Hematopoietic multipotent progenitor cell treated with erythropoietin and hydrocortisone succinate and interleukin-3 and kit ligand, for 6 days (in vitro differentiated cells): ENCODE results near the gene MICAL2.

Experiments
- DNase-seq: peaks from one replicate; pipeline ENCODE4 v3.0.0-alpha.2; 2015

The MICAL2 gene

DNA sequence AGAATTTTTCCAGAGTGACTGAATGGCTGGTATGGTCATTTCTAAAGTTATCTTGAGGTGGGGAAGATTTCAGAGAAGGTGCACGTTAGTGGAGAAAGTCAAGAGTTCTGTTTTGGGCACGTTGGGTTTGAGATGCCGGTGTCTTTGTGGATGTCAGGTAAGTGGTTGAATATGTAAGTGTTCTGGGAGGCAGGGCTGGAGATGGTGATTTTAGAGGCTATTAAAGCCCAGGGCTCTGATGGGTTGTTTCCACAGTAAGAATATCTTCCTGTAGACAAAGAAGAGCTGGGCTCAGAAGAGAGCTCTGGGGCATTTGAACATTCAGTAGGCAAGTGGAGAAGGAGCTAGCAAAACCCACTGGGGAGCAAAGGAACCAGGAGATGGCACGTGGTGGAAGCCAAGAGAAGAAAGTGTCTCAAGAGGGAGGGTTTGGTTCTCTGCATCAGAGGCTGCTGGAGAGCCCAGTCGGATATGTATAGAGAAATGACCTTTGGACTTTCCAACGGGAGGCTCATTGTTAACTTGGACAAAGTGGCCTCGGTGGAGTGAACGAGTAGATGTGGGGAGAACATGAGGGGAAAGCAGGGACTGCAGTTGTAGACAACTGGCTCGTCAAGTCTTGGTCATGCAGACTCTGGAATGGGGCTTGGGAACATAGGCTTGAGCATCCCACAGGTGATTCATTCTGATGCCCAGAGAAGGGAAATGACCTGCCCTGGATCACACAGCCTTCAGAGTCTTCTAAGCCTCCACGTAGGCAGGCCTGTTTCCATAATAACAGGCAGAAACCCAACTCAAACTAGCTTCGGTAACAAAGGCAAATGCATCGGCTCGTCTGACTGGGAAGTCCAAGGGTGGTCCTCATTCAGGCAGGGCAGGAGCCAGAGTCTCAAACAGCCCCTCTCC, 168.6 kb downstream of the MICAL2 start:
- DNase-seq = no peak

DNA sequence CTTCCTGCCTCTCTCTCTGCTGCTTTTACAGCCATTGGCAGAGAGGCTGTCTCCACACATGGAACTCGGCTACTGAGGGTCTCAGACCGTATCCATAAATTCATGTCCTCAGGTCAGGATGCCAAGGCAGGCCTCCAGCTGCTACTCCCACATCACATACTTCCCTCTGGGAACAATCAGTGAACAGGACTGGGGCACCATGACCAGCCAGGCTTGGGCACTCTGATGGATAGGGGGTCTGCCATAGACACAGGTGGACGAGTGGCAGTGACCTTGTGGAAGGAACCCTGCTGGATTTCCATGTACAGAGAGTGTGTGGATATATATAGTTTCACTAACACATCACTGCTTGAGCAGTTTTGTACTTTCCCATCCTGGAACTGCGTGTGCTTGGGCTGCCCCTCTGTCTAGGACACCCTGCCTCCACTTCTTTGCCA, 169.3 kb downstream of the MICAL2 start:
- no peak for DNase-seq

DNA sequence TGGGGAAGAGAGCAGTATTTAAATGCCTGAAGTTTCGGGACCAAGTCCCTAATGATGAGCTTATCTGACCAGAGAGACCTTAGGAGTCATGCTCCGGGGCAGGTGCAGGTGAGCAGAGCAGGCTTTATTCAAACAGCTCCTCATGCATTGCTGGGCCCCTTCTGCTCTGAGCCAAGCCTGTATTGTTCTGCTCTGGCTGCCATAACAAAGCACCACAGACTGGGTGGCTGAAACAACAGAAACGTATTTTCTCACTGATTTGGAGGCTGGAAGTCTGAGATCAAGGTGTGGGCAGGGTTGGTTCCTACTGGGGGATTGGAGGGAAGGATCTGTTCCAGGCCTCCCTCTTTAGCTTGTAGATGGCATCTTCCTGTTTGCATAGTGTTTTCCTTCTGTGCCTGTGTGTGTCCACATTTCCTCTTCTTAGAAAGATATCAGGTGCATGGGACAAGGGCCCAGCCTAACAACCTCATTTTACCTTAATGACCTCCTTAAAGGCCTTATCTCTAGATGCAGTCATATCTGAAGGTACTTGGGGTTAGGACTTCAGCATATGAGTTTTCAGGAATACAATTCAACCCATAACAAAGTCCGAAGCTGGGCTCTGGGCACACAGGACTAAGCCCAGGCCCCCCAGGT, 169.9 kb downstream of the MICAL2 start:
- DNase-seq = no peak

DNA sequence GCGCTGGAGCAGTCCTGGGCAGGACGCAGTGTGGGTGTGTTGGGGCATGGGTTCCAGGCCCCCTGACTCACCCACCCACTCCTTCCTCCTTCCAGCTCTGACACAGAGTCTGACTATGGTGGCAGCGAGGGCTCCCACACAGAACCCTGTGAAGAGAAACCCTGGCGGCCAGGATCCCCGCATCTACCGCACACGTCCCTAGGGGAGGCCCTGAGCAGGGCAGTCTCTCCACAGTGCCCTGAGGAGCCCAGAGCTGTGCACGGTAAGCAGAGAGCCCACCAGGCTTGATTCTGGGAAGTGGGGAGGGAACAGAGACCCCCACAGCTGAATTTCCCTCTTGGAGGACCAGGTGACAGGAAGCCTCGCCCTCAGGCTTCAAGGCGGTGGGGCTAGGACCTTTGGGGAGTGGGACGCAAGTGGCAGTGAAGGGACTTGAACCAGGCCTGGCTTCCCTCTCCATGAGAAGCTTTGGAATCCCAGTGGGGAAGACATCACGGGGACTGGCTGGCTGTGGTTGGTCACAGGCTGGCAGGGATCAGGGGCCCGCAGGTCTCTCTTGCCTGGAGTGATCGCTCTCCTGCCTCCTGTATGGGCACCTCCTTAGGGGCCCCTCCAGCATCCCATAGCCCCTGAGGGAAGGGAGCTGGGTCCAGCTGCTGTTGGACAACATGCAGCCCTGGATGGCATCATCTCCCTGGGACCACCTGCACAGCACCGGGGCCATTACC, 170.6 kb downstream of the MICAL2 start:
- no peak for DNase-seq

DNA sequence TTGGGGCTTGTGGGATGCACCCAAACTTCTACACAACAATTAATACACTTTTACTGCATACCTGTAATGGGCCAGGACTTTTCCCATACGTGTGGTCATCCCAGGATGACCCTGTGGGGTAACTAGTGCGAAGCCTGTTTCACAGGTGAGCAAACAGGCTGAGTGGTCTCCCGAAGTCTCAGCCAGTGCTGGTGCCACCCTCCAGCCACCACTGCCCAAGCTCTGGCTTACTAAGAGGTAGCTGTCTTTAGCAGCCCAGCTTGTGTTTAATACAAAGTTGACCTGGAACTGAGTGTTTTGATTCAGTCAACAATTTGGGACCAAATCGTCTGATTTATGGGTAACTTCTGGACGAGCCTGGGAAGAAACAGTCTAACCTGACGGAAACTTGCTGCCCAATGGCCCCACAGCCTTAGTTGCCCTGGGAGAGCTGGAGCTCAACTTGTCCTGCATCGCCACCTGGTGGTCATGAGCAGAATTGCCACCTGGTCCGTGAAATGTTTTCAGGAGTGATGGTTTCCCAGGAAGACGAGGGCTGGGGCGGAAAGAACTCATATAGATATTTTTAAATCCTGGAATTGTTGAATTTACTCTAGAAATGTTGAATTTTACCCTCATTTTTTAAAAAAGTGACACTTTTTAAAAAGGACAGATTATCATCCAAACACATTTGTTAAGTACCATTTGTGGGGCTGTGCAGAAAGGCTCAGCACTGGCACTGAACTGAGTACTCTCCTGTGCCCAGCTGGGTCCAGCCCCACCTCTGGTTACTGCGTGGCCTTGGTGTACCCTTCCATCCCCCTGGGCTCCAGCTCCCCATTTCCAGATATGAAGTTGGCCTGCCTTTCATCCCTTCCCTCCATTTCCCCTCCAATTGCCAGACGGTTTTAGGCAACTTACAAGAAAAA, 171.4 kb downstream of the MICAL2 start:
- DNase-seq = peak; percentile 86

DNA sequence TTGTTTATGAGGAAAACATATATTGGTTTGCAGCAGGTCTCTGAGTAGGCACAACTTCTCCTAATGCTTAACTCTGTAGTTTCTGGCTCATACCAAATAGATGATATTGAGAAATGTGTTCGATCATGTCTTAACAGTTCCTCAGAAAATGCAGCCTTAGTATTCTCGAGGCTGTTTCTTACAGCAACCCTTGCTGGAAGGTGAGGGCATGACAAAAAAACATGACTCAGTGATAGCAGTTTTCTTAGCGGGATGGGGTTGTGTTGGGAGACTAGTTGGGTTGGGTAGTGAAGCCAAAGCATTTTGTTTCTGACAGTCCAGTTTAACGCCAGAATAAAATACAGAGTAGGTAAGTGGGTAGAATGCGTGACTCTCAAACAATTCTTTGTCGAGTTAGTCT, 172.3 kb downstream of the MICAL2 start:
- no peak for DNase-seq

DNA sequence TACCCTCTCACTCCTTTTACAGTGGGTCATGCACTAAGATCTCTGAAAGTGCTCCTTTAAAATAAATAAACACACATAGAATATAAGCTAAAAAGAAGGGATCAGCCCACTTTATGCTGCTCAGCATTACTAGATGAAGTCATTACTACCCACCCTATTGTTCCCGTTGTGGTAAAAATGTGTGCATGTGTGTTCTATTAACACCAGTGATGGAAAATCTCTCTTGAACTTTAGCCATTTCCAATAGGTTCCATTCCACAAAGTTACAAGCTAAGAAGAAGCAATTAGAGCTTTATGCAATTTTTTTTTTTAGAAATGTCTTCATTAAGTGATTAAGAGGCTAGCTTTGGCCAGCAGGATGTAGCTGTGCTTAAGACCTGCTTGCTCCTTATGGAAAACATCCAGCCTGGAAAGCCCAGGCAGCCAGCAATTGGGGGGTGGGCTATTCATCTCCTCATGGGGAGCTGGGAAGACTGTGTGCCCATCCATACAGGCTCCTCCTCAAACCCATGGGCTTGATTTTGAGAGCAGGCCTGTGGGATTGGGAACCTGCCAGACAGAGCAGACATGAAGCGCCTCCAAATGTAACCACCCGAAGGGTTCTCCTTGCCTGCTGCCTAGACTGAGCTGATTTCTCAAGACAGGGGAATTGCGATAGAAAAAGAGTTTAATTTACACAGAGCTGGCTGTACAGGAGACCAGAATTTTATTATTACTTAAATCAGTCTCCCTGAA, 174.1 kb downstream of the MICAL2 start:
- no peak for DNase-seq

DNA sequence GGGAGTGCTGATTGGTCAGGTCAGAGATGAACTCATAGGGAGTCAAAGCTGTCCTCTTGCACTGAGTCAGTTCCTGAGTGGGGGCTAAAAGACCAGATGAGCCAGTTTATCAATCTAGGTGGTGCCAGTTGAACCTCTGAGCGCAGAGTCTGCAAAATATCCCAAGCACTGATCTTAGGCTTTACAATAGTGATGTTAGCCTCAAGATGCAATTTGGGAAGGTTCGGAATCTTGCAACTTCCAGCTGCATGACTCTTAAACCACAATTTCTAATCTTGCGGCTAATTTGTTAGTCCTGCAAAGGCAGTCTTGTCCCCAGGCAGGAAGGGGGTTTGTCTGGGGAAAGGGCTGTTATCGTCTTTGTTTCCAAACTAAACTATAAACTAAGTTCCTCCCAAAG, 174.7 kb downstream of the MICAL2 start:
- no peak for DNase-seq

DNA sequence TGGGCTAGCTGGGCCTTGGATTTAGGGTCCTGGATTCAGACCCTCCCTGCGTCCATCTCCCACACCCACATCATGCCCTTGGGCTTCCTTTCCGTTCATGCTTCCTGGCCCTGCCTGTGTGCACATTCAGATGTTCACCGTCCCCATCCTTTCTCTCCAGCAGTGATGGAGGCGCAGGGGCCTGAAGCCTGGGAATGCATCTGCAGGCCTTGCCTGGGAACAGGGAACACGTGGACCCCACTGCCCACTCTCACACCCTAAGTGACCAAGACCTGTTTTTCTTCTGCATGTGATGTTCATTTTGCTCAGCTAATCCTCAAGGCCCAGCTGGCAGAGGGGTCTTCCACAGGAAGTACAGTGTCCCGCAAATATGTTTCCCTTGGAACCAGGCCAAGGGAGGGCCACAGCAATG, 175.4 kb downstream of the MICAL2 start:
- no peak for DNase-seq

DNA sequence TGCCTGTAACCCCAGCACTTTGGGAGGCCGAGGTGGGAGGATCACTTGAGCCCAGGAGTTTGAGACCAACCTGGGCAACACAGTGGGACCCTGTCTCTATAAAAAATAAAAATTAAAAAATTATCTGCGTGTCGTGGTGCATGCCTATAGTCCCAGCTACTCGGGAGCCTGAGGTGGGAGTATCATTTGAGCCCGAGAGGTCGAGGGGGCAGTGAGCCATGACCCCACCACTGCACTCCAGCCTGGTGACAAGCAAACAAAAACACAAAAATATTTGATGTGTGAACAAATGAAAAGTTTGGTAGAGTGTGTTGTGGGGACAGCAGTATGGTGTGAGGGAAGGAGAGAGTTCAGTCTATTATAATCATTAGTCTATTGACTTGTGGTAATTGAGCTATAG, 176.2 kb downstream of the MICAL2 start:
- no peak for DNase-seq

DNA sequence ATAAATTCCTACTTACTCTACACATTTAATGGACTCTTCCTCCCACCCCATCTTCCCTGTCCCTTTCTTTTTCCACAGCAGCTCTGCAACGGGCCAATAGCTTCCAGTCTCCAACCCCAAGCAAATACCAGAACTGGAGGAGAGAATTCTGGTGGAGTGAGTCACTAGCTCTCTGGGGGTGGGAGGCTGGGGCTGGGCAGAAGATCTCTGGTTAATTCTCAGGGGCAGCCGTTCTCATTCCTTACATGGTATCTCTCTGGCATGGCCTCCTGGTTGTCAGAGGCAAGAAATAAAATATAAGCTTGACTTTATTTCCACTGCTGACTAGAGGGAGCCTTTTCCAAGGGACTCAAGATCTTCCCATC, 176.6 kb downstream of the MICAL2 start:
- no peak for DNase-seq

DNA sequence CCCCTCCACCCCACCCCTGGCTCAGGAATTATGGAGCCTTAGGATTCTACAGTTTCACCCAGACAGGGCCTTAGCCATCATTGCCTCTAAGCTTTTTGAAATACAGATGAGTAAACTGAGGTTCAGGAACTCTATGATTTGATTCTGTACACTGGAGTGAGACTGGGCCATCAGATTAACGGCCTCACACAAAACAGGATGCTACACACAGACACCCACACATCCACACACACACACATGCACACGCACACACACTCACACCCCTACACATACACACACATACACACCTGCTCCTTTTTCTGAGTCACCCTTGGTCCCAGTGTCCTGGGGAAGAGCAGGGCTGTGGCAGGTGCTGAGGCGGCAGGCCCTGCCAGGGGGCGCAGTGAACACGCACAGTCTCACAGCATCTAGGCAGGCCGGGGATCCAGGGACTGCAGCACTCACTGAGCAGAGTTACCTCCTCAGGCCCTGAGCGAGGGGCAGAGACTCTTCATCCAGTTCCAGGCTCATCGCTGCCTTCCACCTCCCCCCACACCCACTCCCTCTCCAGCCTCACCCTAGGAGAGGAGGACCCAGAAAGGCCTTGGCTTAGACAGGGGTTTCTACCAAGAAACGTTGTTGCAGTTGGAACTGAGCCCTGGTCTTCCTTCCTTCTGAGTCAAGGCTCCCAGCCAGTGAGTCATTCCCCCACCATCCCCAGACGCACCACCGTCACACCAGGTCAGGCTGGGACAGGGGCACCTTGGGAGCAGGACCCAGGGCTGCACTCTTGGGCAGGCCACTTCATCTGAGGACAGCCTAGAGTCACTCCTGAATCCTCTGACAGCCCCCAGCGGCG, 177.2 kb downstream of the MICAL2 start:
- peak; percentile 16 for DNase-seq

DNA sequence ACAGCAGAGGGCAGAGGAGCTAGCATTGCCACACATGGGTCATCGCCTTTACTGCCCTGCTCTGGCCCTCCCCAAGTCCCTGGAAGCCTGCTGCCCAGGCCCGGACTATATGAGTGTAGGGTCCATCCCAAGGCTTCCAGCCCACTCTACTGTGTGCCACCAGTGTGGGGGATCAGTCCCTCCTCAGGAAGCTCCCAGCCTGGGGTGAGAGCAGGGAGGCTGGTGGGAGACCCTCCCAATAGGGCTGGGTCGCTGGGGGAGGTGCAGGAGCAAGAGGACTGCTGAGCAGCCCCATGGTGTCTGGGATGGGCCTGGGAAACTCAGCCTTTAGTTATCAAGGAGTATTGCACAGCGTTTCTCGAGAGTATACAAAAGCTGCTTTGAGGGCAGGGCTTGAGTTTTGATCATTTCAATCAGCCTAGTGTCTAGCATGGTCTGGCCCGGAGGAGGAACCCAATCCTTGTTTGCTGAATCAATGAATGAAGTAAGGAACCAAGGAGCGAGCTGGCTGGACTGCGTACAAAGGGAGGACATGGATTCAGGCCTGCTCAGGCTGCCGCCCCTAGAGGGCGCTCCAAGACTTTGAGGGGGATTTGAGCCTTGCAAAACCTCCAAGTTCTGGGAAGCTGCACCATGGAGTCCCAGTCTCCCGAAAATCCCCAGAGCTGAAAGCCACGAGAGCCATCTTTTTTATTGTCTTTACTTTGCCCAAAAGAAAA, 178.0 kb downstream of the MICAL2 start:
- peak; percentile 72 for DNase-seq

DNA sequence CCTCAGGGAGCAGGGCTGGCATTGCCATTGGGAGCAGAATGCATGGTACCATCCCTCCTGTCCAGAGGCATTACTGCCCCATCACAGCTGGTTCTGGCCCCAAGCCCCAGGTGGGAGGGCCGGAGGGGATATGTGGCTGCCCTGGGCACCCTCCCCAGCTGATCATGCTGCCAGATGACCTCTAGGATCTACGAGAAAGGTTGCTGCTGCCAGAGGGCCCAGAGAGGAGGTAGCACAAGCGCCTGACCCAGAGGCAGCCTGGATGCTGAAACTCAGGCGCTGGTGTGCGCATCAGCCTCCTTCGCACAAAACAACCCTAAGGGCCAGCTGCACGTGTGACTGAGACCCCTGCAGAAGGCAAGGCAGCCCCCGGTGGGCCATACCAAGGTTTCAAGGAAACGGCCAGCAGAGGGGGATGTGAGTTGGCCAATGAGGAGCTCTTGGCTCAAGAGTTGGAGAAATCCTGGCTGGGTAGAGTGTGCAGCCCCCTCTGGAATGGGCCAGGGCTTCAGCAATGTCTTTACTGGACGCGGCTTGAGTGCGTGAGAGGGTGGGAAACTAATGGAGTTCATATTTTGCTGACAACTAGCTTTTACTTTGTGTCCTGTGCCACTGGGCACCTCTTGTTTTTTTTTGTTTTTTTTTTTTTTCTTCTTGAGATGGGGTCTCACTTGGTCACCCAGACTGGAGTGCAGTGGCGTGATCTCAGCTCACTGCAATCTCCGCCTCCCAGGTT, 178.7 kb downstream of the MICAL2 start:
- no peak for DNase-seq

DNA sequence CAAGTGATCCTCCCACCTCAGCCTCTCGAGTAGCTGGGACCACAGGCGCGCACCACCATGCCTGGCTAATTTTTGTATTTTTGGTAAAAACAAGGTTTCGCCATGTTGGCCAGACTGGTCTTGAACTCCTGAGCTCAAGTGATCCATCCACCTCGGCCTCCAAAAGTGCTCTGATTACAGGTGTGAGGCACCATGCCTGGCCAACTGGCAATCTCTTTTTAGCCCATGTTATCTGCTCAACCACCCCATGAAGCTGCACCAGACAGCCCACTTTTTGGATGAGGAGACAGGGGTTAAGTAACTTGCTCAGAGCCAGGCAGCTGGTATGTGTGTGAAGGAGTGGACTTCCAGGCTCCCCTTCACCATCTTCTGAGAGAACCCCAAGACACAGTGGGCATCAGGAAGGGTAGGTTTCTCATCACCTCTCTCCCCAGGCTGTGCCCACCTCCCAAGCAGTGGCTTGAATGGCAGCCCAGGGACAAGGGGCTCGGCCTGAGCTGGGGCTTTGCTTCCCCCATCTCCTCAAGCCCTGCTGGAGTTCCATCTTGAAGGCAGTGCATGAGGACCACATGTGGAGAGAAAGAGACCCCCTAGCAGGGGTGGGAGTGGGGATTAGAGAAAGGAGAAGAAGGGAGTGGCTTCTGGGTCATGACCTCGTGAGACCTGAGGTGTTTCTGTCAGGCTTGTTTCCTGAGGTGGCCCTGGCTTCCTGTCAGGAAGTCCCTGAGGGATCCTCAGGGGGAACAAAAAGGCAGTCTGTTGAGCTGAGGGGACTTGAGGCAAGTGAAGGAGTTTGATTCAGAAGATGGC, 179.5 kb downstream of the MICAL2 start:
- DNase-seq = no peak

DNA sequence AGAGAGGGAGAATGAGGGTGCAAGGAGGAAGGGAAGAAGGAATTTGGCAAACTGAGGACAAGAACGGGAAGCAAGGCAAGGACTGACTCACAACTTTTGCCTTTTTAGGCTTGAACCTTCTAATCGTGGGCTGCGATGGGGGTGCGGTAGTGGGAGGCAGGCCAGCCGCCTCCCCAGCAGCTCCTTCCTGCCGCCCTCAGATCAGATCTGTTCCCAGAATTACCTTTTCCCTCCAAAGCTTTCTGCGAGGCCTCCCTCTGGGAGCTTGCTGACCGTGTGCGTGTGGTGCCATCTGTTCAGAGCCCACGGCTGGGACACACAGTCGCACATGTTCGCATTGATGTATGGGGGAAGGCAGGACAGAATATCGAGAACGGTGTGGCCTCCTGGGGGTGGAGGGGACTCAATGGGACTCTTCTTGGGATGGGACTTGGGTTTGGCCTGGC, 180.1 kb downstream of the MICAL2 start:
- DNase-seq = no peak

DNA sequence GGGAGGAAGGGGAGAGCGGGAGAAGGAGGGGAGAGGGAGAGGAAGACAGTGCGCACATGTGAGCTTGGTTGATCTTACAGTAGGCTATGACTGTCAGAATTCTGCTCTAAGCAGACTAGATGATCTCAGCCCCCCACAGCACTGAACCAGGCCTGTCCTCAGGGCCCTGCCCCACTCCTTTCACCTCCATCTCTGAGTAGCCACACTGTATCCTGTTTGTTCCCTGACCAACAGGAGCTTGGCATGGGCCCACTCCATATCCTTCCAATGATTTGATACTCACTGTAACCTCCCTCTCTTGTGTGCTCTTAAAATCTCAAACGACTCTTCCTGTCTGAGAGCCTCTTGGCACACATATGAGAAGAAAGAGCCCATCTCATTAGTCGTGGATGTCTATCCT, 180.9 kb downstream of the MICAL2 start:
- DNase-seq = no peak

DNA sequence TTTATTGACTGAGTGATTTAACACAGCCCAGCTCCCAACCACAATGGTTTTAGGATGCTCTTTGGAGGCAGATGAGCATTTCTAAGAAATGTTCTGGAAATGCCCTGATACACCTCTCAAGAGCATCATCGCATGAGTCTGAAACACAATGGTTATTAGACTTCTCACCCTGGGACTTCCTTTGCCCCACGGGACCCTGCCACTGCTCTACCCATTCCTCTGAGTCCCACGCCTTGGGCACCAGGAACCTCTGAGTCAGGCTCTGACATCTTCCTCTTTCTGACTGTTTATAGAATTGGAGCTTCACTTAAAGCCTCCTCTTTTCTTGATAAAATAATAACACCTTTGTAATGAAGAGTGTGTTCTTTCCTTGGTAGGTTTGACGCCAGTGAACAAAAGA, 181.4 kb downstream of the MICAL2 start:
- DNase-seq = no peak

DNA sequence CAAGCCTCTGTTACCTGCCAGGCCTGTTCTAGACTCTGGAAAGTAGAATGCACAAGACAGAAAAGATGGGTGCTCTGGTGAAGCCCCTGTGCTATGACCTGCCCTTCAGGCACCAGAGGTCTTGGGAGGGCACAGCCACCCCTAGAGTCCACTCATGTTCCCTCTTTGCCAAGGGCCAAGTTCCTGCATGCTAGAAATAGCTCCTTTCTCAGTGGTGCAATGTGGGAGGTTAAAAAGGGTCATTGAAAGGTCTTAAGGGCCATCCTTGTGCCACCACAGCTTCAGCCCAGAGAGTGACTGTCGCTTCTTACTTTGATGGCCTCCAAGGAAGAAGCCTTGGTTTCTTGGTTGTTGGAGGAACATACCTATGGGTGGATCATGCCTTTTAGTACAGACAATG, 182.4 kb downstream of the MICAL2 start:
- no peak for DNase-seq
